Activated CD4-positive, alpha-beta T cell treated with anti-CD3 and anti-CD28 coated beads, Interleukin-2, Interleukin-6, amounts not matched to agents 100 ng/mL and 50 ng/mL, durations not matched to agents 16 hours and 8 hours (primary cell): ENCODE results near the gene NR1I2.

Source experiments
- DNase-seq: peaks from one replicate; pipeline ENCODE4 v3.0.0-alpha.2; 2020

NR1I2 gene

GRCh38 chr3:119781330-119782198 lies at the start of gene NR1I2:
NR1I2 (plus strand) TSS chr3:119782101.
- DNase-seq = no peak

- DNase-seq = no peak
These were observed 48.1 kb upstream of the NR1I2 start for GRCh38 chr3:119733812-119734211.

GRCh38 chr3:119738741-119739140 lies 43.2 kb upstream of the NR1I2 start:
- DNase-seq = no peak

GRCh38 chr3:119741657-119742590 lies 40.0 kb upstream of the NR1I2 start:
- DNase-seq = no peak

GRCh38 chr3:119743921-119744320 lies 38.0 kb upstream of the NR1I2 start:
- no peak for DNase-seq

- no peak for DNase-seq
These were observed 36.0 kb upstream of the NR1I2 start for GRCh38 chr3:119745942-119746341.

GRCh38 chr3:119746423-119746822 lies 35.5 kb upstream of the NR1I2 start:
- DNase-seq = no peak

- no peak for DNase-seq
These were observed 34.5 kb upstream of the NR1I2 start for GRCh38 chr3:119747357-119747756.

- DNase-seq = no peak
These were observed 32.9 kb upstream of the NR1I2 start for GRCh38 chr3:119748991-119749390.

- no peak for DNase-seq
These were observed 30.5 kb upstream of the NR1I2 start for GRCh38 chr3:119751423-119751822.

- DNase-seq = no peak
These were observed 21.9 kb upstream of the NR1I2 start for GRCh38 chr3:119759962-119760361.

GRCh38 chr3:119762876-119763275 lies 19.0 kb upstream of the NR1I2 start:
- no peak for DNase-seq

GRCh38 chr3:119763466-119763865 lies 18.4 kb upstream of the NR1I2 start:
- no peak for DNase-seq

GRCh38 chr3:119765239-119765638 lies 16.7 kb upstream of the NR1I2 start:
- no peak for DNase-seq

- DNase-seq = no peak
These were observed 13.8 kb upstream of the NR1I2 start for GRCh38 chr3:119767936-119768601.

- DNase-seq = no peak
These were observed 13.1 kb upstream of the NR1I2 start for GRCh38 chr3:119768668-119769393.

- DNase-seq = no peak
These were observed 12.3 kb upstream of the NR1I2 start for GRCh38 chr3:119769394-119770149.

GRCh38 chr3:119774444-119774843 lies 7.5 kb upstream of the NR1I2 start:
- DNase-seq = no peak

GRCh38 chr3:119776304-119776703 lies 5.6 kb upstream of the NR1I2 start:
- no peak for DNase-seq

- no peak for DNase-seq
These were observed 3.7 kb upstream of the NR1I2 start for GRCh38 chr3:119778176-119778575.

GRCh38 chr3:119778811-119779210 lies 3.1 kb upstream of the NR1I2 start:
- DNase-seq = no peak
